HUDEP-2 (cell line): ENCODE results near the gene TNMD.

Experiments
- DNase-seq, 76 experiments: peaks; one replicate each; lab custom pipeline; 2025; ENCODE audit not compliant: unreplicated experiment in 76 of 76; lab: John Stamatoyannopoulos, UW

Gene TNMD

DNA sequence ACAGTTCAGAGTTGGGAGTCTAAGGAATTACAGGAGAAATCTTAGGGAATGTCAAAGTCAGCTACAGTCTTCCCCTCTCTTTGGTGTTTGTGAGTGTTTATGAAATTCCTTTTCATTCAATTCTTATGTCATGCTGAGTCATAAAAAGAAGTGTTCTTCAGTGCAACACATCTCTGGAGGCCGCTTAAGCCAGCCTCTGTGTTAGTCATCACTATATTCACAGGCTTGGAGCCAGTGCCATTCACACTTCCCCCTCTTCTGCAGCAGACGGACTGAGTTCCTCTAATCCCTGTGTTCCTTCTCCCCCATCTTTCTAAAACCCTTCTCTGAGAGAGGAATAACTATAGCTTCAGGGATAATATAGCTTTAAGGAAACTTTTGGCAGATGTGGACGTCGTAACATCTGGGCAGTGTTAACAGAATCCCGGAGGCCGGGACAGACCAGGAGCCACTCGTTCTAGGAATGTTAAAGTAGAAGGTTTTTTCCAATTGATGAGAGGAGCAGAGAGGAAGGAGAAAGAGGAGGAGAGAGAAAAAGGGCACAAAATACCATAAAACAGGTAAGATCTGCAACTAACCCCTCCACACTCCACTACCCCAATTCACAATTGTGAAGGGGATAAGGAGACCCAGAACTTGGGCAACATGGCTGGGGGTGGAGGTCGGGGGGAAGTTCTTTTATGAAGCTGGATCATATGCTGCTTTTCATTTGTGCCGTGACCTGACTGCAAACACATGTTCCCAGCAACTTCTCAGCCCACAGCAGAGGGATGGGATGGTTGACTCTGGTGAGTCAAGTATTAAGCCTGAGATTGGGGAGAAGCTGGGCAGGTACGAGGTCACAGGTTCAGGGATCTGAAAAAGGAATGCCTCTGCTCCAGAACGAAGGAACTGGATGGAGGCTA, 59.5 kb downstream of the TNMD start, which contains the start of gene SRPX2:
Gene SRPX2, plus strand, starts transcription at position 244 of the 905 bp plus-strand sequence. CDS start 2,124 bp downstream, outside the sequence.
- no peak for DNase-seq

DNA sequence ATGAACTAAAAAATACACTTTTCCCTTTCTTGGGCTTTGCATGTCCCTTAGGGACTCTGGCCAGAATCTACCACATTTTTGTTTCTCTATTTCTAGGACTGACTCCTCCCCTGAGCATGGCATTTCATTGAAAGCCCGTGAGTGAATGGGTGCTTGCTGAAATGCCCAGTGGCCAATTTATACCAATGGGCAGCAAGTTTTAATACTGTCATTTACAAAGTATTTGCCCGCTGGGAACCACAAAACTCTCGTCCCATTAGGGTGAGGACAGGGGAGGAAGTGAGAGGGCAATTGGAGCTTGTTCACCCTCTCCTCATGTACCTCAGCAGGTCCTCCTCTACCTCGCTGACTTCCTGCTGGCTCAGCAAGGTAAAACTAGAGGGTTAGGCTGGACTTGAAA, 60.4 kb downstream of the TNMD start:
- no peak for DNase-seq

DNA sequence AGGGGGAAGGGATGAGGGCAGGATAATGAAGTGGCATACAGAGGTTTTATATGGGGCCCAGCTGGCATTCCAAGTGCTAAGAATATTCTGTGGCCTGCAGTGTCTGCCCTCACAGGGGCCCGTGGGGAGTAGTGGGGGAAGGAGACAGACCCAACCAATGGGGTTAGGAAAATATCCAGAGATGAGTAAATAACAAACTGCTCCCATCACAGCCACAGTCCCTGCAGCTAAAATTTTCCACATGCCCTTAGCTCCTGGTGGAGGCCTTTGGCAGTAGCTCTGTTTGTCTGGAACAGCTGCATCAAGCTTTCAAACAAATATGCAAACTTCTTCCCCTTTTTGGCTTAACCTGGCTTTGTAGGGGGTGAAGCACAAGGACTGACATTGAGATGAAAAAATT, 62.4 kb downstream of the TNMD start:
- DNase-seq, result no peak

DNA sequence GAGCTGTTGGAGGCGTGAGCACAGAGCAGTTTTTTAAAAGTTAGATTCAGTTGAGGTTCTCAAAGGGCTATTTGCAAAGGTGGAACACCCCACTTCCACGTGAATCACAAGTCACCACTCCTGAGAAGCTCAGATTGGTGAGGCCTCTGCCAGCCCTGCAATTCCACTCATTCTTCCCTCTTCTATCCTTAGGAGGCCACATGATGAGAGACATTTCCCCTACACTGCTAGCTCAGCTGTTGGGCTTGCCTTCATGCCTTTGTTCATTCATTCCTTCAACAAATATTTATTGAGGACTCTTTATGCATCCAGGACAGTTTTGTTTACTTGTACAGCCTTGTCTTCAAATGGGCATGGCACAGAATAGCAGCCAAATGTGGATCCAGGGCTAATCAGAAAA, 63.0 kb downstream of the TNMD start:
- no peak for DNase-seq

DNA sequence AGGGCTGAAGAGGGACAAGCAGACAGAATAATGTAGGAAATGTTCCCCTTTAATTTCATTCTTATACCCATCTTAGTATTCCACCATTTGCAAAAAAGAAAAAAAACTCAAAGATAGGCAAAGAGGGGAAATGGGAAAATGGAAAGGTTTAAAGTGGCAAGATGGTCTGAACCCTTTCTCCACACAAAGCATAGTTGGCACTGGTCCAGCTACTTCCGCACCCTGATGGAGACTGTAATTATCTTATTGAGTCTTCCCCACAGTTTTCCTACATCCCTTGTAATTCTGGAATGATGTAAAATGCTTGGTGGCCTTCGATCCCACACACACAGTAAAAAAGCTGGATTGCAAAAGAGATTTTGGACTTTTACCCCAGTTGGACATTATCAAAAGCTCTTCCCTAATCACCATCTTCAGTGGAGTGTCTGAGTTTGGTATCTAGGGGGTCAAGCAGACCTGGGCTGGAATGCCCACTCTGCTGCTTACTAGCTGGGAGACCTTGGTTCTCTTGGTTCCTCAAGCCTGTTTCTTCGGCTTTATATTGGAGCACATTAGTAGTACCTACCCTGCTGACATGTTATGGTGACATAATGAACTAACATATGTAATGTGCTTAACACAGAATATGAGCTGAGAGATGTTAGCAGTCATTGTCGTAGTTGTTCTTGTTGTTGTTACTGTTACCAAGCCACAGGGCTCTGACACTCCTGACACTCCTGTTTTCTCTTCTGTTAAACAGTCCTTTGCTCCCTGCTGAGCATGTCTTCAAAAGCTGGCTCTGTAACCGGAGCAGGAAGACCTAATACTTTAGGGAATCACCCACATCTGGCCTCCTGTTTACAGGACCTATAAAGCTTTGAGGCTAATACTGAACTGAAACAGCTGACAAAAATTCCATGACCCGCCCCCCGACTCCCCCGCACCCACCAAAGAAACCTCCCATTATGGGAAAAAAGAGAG, 64.0 kb downstream of the TNMD start:
- no peak for DNase-seq
